K562 (cell line): Measurements from ENCODE around the gene DCAF6. TPM values are rescaled to one million over a fixed set of nuclear protein-coding genes. Genes with fewer than 3 reads are reported as not detected.

Experiments used
- ATAC-seq: fragments of 200-7000 bp; cut with Tn5 transposase; 3 replicates; pipeline ENCODE4 v1.9.1; 2020; ENCODE audit warnings: moderate library complexity
- BruUV-seq: library from RNA; stranded (reverse); fragments of 400-500 nt; replicated peaks from 2 replicates; lab custom pipeline; 2021; lab: Mats Ljungman, UMichigan
- CTCF ChIA-PET: fragments of 300-600 bp; formaldehyde crosslinking; extraction: SDS; loops from one replicate; lab custom pipeline; 2021; ENCODE audit warnings: low intra/inter-chr PET ratio; lab: Yijun Ruan, JAX
- POLR2A ChIA-PET: fragments of 300-600, 350-650 bp; sonication (Branson Sonifier 250); formaldehyde crosslinking; extraction: SDS; loops from one replicate; lab custom pipeline; 2021; ENCODE audit warnings: antibody characterized with exemption, inconsistent platforms; lab: Yijun Ruan, JAX
- DNase-seq, 4 experiments: peaks; one replicate each; pipeline versions ENCODE4 v3.0.0 to v3.0.0-alpha.2; 2011 to 2018; ENCODE audit warnings: low spot score in 3 of 4, mixed read lengths in 3 of 4; ENCODE audit errors: extremely low read depth in 1 of 4
- FAIRE-seq: peaks from 2 replicates; lab custom pipeline; 2011; peaks lifted over from hg19 to GRCh38; lab: Jason Lieb, UNC
- H2AFZ ChIP-seq: 2 replicates; pipeline ENCODE4 v1.6.0; 2011; ENCODE audit warnings: low read depth, low read length, control low read depth, inconsistent platforms
- H3K27ac ChIP-seq: fragments of 200-600 bp; 3 replicates; pipeline ENCODE4 v1.8.0; 2011; ENCODE audit warnings: low read depth, mild to moderate bottlenecking, control low read depth, inconsistent platforms, low read length, moderate library complexity, mixed read lengths; ENCODE audit errors: extremely low read depth
- H3K27me3 ChIP-seq, 2 experiments: fragments of 300-600 bp in 1 of 2; 2 replicates in 1 of 2; 3 replicates in 1 of 2; pipeline versions ENCODE4 v1.6.0 to v1.8.0; 2011; ENCODE audit warnings: inconsistent platforms in 2 of 2, low read length in 2 of 2, mild to moderate bottlenecking in 1 of 2, mixed read lengths in 1 of 2, moderate library complexity in 1 of 2; ENCODE audit not compliant: control insufficient read depth in 2 of 2, insufficient read depth in 2 of 2
- H3K36me3 ChIP-seq: fragments of 300-600 bp; 3 replicates; pipeline ENCODE4 v1.8.0; 2011; ENCODE audit warnings: mild to moderate bottlenecking, low read length, inconsistent platforms; ENCODE audit not compliant: control insufficient read depth, insufficient read depth
- H3K4me1 ChIP-seq, 2 experiments: fragments of 200-600 bp in 1 of 2; replicated peaks in 1 of 2; 2 replicates in 1 of 2; 3 replicates in 1 of 2; pipeline versions ENCODE4 v1.5.1 to v1.8.0; 2011; ENCODE audit warnings: inconsistent platforms in 2 of 2, low read length in 2 of 2, mild to moderate bottlenecking in 1 of 2, mixed read lengths in 1 of 2, moderate library complexity in 1 of 2; ENCODE audit not compliant: control insufficient read depth in 2 of 2, insufficient read depth in 2 of 2
- H3K4me2 ChIP-seq: 2 replicates; pipeline ENCODE4 v1.6.1; 2011; ENCODE audit warnings: low read length, control low read depth, inconsistent platforms, mixed read lengths; ENCODE audit not compliant: insufficient read depth
- H3K4me3 ChIP-seq: fragments of 200-600 bp; sonication (generic), shearing (Covaris generic); 2 replicates; pipeline ENCODE4 v1.5.1; 2016; ENCODE audit warnings: control low read depth, inconsistent platforms
- H3K79me2 ChIP-seq: fragments of 200-600 bp; 3 replicates; pipeline ENCODE4 v1.8.0; 2011; ENCODE audit warnings: low read length, inconsistent platforms; ENCODE audit not compliant: control insufficient read depth, insufficient read depth
- H3K9ac ChIP-seq, 2 experiments: 2 replicates each; pipeline versions ENCODE4 v1.6.0 to v1.6.1; 2011; ENCODE audit warnings: low read depth in 2 of 2, low read length in 2 of 2, control low read depth in 1 of 2, inconsistent platforms in 1 of 2, mild to moderate bottlenecking in 1 of 2, mixed read lengths in 1 of 2; ENCODE audit not compliant: insufficient read depth in 1 of 2
- H3K9me1 ChIP-seq: one replicate; pipeline ENCODE4 v1.6.0; 2011; ENCODE audit warnings: inconsistent platforms, mild to moderate bottlenecking, low read length, moderate library complexity; ENCODE audit not compliant: control insufficient read depth, insufficient read depth
- H3K9me3 ChIP-seq: replicated peaks from 2 replicates; pipeline ENCODE4 v1.5.1; 2011; ENCODE audit warnings: low read depth, low read length, inconsistent platforms; ENCODE audit not compliant: control insufficient read depth, insufficient read depth
- H4K20me1 ChIP-seq: replicated peaks from 2 replicates; pipeline ENCODE4 v1.6.1; 2011; ENCODE audit warnings: low read length, inconsistent platforms, mixed read lengths; ENCODE audit not compliant: control insufficient read depth, insufficient read depth
- ARID1B ChIP-seq: fragments of 450-650 bp; IDR thresholded peaks from 2 replicates; pipeline ENCODE4 v1.6.1; 2016; ENCODE audit warnings: antibody characterized with exemption, mild to moderate bottlenecking, inconsistent platforms
- ETV5 ChIP-seq: sonication (generic); formaldehyde crosslinking; IDR thresholded peaks from 2 replicates; pipeline ENCODE4 v1.4.0; 2020; ENCODE audit warnings: low read depth, mild to moderate bottlenecking, missing genetic modification reagents
- HCFC1 ChIP-seq: IDR thresholded peaks from 2 replicates; pipeline ENCODE4 v1.6.1; 2012; ENCODE audit warnings: low read depth, low read length, improper control_type of control experiment
- HMG20B ChIP-seq: fragments of 250-450 bp; sonication (Bioruptor Pico); IDR thresholded peaks from 2 replicates; pipeline ENCODE4 v1.5.0; 2021; ENCODE audit warnings: mild to moderate bottlenecking
- HNRNPL ChIP-seq: fragments of 200-400 bp; formaldehyde crosslinking; IDR thresholded peaks from 2 replicates; pipeline ENCODE4 v1.6.1; 2017; ENCODE audit warnings: low read depth, mild to moderate bottlenecking, low read length
- KLF6 ChIP-seq: fragments of 250-450 bp; sonication (Bioruptor Pico); IDR thresholded peaks from 2 replicates; pipeline ENCODE4 v1.4.0; 2020; ENCODE audit warnings: mild to moderate bottlenecking, moderate library complexity, borderline replicate concordance
- MTA3 ChIP-seq: fragments of 450-650 bp; formaldehyde crosslinking; IDR thresholded peaks from 2 replicates; pipeline ENCODE4 v1.6.1; 2017; ENCODE audit warnings: mild to moderate bottlenecking, borderline replicate concordance
- NR1H2 ChIP-seq: sonication (generic); formaldehyde crosslinking; IDR thresholded peaks from 2 replicates; pipeline ENCODE4 v1.4.0; 2020; ENCODE audit warnings: mild to moderate bottlenecking, missing genetic modification reagents
- NUFIP1 ChIP-seq: fragments of 450-650 bp; IDR thresholded peaks from 2 replicates; pipeline ENCODE4 v1.6.1; 2018; ENCODE audit not compliant: partially characterized antibody
- PHF8 ChIP-seq: fragments of 200-600 bp; sonication (generic); IDR thresholded peaks from 2 replicates; pipeline ENCODE4 v1.6.1; 2012; ENCODE audit warnings: mixed run types, mild to moderate bottlenecking, inconsistent platforms, low read length, moderate library complexity, borderline replicate concordance
- PTBP1 ChIP-seq: fragments of 200-400 bp; formaldehyde crosslinking; IDR thresholded peaks from 2 replicates; pipeline ENCODE4 v1.6.1; 2017; ENCODE audit warnings: low read depth, low read length
- SRSF3 ChIP-seq: fragments of 200-400 bp; formaldehyde crosslinking; IDR thresholded peaks from 2 replicates; pipeline ENCODE4 v1.6.1; 2016; ENCODE audit warnings: mild to moderate bottlenecking, low read length, moderate library complexity; ENCODE audit not compliant: insufficient read depth
- TAL1 ChIP-seq: fragments of 450-650 bp; IDR thresholded peaks from 2 replicates; pipeline ENCODE4 v1.6.1; 2016; ENCODE audit warnings: mild to moderate bottlenecking
- ZNF311 ChIP-seq: fragments of 250-450 bp; sonication (Bioruptor Pico); IDR thresholded peaks from 2 replicates; pipeline ENCODE4 v1.4.0; 2020; ENCODE audit warnings: mild to moderate bottlenecking, moderate library complexity
- ZNF408 ChIP-seq: fragments of 250-450 bp; sonication (Bioruptor Pico); IDR thresholded peaks from 2 replicates; pipeline ENCODE4 v1.4.0; 2020; ENCODE audit warnings: low read depth, mild to moderate bottlenecking, moderate library complexity
- ZNF586 ChIP-seq: fragments of 450-650 bp; formaldehyde crosslinking; conservative IDR thresholded peaks from 2 replicates; pipeline ENCODE4 v1.4.0; 2020; ENCODE audit warnings: mild to moderate bottlenecking, moderate library complexity
- ZNF75A ChIP-seq: fragments of 450-650 bp; formaldehyde crosslinking; IDR thresholded peaks from 2 replicates; pipeline ENCODE4 v1.4.0; 2020; ENCODE audit warnings: mild to moderate bottlenecking
- ZSCAN29 ChIP-seq: fragments of 450-650 bp; IDR thresholded peaks from 2 replicates; pipeline ENCODE4 v1.6.1; 2017
- WGBS: fragments of 100-300 bp; shearing (Covaris generic); methylation state at CpG from one replicate; pipeline ENCODE4 v1.1.6; 2016; ENCODE audit warnings: low coverage, mixed read lengths; ENCODE audit not compliant: insufficient coverage; ENCODE audit errors: missing lambda C conversion rate; 5-methylcytosine and 5-hydroxymethylcytosine counted together
- in situ Hi-C: fragments of 300-500 bp; cut with MboI; formaldehyde crosslinking; loops from 4 replicates; pipeline ENCODE4 v1.15.0; 2018; ENCODE audit warnings: inconsistent platforms, mixed read lengths
- intact Hi-C: fragments of 100-400 bp; cut with micrococcal nuclease; formaldehyde crosslinking; loops from 2 replicates; pipeline ENCODE4 v1.14.2; 2022
- polyA plus RNA-seq, 8 experiments: library from polyadenylated mRNA; depleted of rRNA in 4 of 8; stranded (reverse) in 5 of 8; unstranded in 3 of 8; fragments of >200 nt; fragmentation: Nextera tagmentation in 2 of 8; fragmentation: Illumina TruSeq in 1 of 8; extraction: Ambion mirVana in 2 of 8; extraction: Trizol in 1 of 8; gene quantifications; 2 replicates each; pipeline versions ENCODE4 v1.2.1 to v1.2.3, GENCODE V29; 2011 to 2014; ENCODE audit warnings: inconsistent platforms in 1 of 8, missing spikeins in 1 of 8
- total RNA-seq, 7 experiments: library from RNA; depleted of rRNA in 6 of 7; stranded (reverse); fragments of >200 nt in 6 of 7; fragmentation: Illumina TruSeq in 2 of 7; extraction: Trizol in 2 of 7; gene quantifications; 2 replicates each; pipeline versions ENCODE4 v1.2.1 to v1.2.3, GENCODE V29; 2011 to 2021; ENCODE audit warnings: low replicate concordance in 1 of 7
- TF ChIP-seq, protein P1 (sequence below): IDR thresholded peaks from 2 replicates; pipeline ENCODE4 v1.6.1; 2011; ENCODE audit warnings: borderline replicate concordance, low read depth, mild to moderate bottlenecking, moderate library complexity, low read length; ENCODE audit not compliant: insufficient read depth, poor library complexity, severe bottlenecking

DCAF6 gene
- total and polyA plus RNA-seq, 9 of the 15 experiments (the other 6 are each of a cell fraction or from before 2014, with no cell fraction given), result 19.1 to 102 (median 46.3) TPM

DNA sequence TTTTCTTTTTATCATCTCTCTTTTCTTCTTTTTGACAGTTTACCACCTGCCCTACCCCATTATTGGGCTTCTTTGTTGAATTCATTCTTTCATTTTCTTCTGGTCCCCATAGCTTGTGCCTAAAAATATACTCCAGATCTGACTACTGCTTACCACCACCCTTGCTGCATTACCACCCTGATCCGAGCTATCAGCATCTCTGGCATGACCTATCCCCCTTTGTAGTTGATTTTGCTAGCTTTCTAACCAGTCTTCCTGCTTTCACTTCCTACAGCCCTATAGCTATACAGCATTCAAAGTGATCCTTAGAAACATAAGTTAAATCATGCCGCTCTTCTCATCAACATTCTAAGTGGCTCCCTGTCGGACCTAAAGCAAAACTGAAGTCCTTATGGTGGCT, 59.8 kb downstream of the DCAF6 start:
- H3K27ac ChIP-seq, result no peak overlapping the region
- no peaks in the 10 kb centered on the region for H4K20me1 ChIP-seq
- H3K4me2 ChIP-seq, result no peak overlapping the region
- intact Hi-C loops, result no loop called here
- no peaks in the 10 kb centered on the region for H3K4me1 ChIP-seq
- no peak overlapping the region for H3K9ac ChIP-seq
- H3K9me1 ChIP-seq, result no peaks in the 10 kb centered on the region
- ChIA-PET CTCF (no interaction called here), POLR2A (interaction anchor here (0.6 to 1.9 kb wide), 4 partner anchors 10 to 1151 kb away, joined by 3 to 7 read pairs (median 4); no protein-coding TSS in a partner anchor)
- DNase-seq (no peak), ATAC-seq (no peak), FAIRE-seq (no peak)
- no peak overlapping the region for H2AFZ ChIP-seq
- no peaks in the 10 kb centered on the region for H3K27me3 ChIP-seq
- H3K4me3 ChIP-seq, result no peak overlapping the region
- no peaks in the 10 kb centered on the region for H3K79me2 ChIP-seq
- peaks cover 81% of the 10 kb centered on the region for H3K36me3 ChIP-seq
- no peaks in the 10 kb centered on the region for H3K9me3 ChIP-seq
- 89% methylated on average over 3 of the region's 3 CpGs for WGBS
- no TSS peak for BruUV-seq
- no peak for TF ChIP-seq ETV5
- no peak for TF ChIP-seq MTA3
- TF ChIP-seq SRSF3, result no peak
- TF ChIP-seq TAL1, result no peak
- no peak for TF ChIP-seq NR1H2 (CRISPR knock-in tag)
- TF ChIP-seq ZNF586 (CRISPR knock-in tag), result no peak
- no peak for TF ChIP-seq PTBP1
- no peak for TF ChIP-seq ZNF408 (CRISPR knock-in tag)
- TF ChIP-seq KLF6, result no peak
- no peak for TF ChIP-seq HMG20B (CRISPR knock-in tag)
- no peak for TF ChIP-seq ZNF75A (CRISPR knock-in tag)
- TF ChIP-seq PHF8, result no peak
- TF ChIP-seq ZSCAN29, result no peak
- TF ChIP-seq ARID1B, result no peak
- TF ChIP-seq, protein P1, sequence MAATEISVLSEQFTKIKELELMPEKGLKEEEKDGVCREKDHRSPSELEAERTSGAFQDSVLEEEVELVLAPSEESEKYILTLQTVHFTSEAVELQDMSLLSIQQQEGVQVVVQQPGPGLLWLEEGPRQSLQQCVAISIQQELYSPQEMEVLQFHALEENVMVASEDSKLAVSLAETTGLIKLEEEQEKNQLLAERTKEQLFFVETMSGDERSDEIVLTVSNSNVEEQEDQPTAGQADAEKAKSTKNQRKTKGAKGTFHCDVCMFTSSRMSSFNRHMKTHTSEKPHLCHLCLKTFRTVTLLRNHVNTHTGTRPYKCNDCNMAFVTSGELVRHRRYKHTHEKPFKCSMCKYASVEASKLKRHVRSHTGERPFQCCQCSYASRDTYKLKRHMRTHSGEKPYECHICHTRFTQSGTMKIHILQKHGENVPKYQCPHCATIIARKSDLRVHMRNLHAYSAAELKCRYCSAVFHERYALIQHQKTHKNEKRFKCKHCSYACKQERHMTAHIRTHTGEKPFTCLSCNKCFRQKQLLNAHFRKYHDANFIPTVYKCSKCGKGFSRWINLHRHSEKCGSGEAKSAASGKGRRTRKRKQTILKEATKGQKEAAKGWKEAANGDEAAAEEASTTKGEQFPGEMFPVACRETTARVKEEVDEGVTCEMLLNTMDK, result no peak
- TF ChIP-seq HNRNPL, result no peak
- no peak for TF ChIP-seq HCFC1
- TF ChIP-seq NUFIP1, result no peak
- no peak for TF ChIP-seq ZNF311 (CRISPR knock-in tag)
- in situ Hi-C loops, result no loop called here
